Natural killer cell (primary cell): ENCODE measurements around the gene CYP27B1. TPM values are rescaled to one million over a fixed set of nuclear protein-coding genes. Genes with fewer than 3 reads are reported as not detected.

Experiments
- ATAC-seq, 3 donors: fragments of 150-1000 bp in 2 of 3; fragments of 200-7000 bp in 1 of 3; cut with Tn5 transposase; 1 replicate in 1 of 3; 2 replicates in 2 of 3; pipeline ENCODE4 v1.10.0; 2021; ENCODE audit warnings: mild to moderate bottlenecking in 2 of 3, moderate library complexity in 2 of 3
- DNase-seq, 2 donors: peaks; one replicate each; pipeline versions ENCODE4 v3.0.0 to v3.0.0-alpha.2; 2013 to 2021; ENCODE audit warnings: mixed read lengths in 1 of 2
- H3K27ac ChIP-seq: one replicate; pipeline ENCODE4 v1.5.1; 2013; ENCODE audit warnings: mild to moderate bottlenecking, low read length
- H3K27me3 ChIP-seq: one replicate; pipeline ENCODE4 v1.6.1; 2013; ENCODE audit warnings: low read length; ENCODE audit not compliant: control insufficient read depth, insufficient read depth
- H3K36me3 ChIP-seq: one replicate; pipeline ENCODE4 v1.6.1; 2013; ENCODE audit warnings: low read length; ENCODE audit not compliant: control insufficient read depth, insufficient read depth
- H3K4me1 ChIP-seq: one replicate; pipeline ENCODE4 v1.6.1; 2013; ENCODE audit warnings: low read length; ENCODE audit not compliant: control insufficient read depth, insufficient read depth
- H3K4me3 ChIP-seq: one replicate; pipeline ENCODE4 v1.5.1; 2013; ENCODE audit warnings: low read length
- H3K9me3 ChIP-seq: one replicate; pipeline ENCODE4 v1.6.1; 2013; ENCODE audit warnings: low read length; ENCODE audit not compliant: control insufficient read depth, insufficient read depth
- H3K27ac Mint-ChIP-seq, 2 donors: one replicate each; pipeline ENCODE4 v1.8.0; 2022; ENCODE audit warnings: mild to moderate bottlenecking in 2 of 2, mixed read lengths in 2 of 2, moderate library complexity in 1 of 2
- H3K27me3 Mint-ChIP-seq, 2 donors: one replicate each; pipeline ENCODE4 v1.8.0; 2022; ENCODE audit warnings: low read depth in 2 of 2, mixed read lengths in 2 of 2
- H3K36me3 Mint-ChIP-seq: one replicate; pipeline ENCODE4 v1.8.0; 2022; ENCODE audit warnings: mixed read lengths
- H3K4me1 Mint-ChIP-seq, 2 donors: one replicate each; pipeline ENCODE4 v1.8.0; 2022; ENCODE audit warnings: mixed read lengths in 2 of 2
- H3K4me3 Mint-ChIP-seq: one replicate; pipeline ENCODE4 v1.8.0; 2022; ENCODE audit warnings: mild to moderate bottlenecking, moderate library complexity, mixed read lengths
- H3K9me3 Mint-ChIP-seq, 2 donors: one replicate each; pipeline ENCODE4 v1.8.0; 2022; ENCODE audit warnings: mixed read lengths in 2 of 2
- WGBS: methylation state at CpG from one replicate; pipeline ENCODE4 v1.1.7; 2013; ENCODE audit warnings: missing lambda C conversion rate; ENCODE audit not compliant: insufficient coverage; 5-methylcytosine and 5-hydroxymethylcytosine counted together
- intact Hi-C: fragments of 100-400 bp; cut with micrococcal nuclease; formaldehyde crosslinking; loops from one replicate; pipeline ENCODE4 v1.14.2; 2022
- total RNA-seq, 4 donors: library from RNA; stranded (reverse); fragments of 120-200 nt in 1 of 4; gene quantifications; one replicate each; pipeline versions ENCODE4 v1.2.3 to v1.2.4, GENCODE V29; 2013 to 2022
- TF ChIP-seq, protein P1 (sequence below): fragments of 200-600 bp; IDR thresholded peaks from one replicate; pipeline ENCODE4 v1.8.0; 2022; ENCODE audit warnings: antibody characterized with exemption

The CYP27B1 gene
- total RNA-seq, 3 donors from 2014 or later (not counting 1 experiment from before 2014, with no cell fraction given), result 1.1 to 1.7 (median 1.6) TPM

DNA sequence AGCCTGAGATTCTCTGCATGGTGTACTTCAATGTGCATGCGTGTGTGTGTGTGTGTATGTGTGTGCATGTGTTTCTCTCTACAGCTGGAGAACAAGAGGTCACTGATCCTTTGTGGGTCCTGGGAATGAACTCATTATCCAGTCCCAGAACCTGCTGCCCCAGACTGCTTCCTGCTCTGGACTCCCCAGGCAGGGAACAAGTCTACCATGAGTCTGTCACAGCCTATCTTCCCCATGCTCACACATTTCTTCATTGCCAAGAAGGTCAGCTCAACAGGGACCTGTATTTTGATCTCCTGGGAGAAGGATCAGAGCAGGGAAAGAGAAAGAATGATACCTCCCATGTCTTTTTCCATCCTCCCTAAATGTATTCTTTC lies 25.5 kb downstream of the CYP27B1 start:
- no peaks in the 10 kb centered on the region for H3K27me3 ChIP-seq
- Mint-ChIP-seq H3K36me3 (no peaks in the 10 kb centered on the region), H3K27me3 (no peaks in the 10 kb centered on the region), H3K4me3 (peak overlapping the region; percentile 96), H3K4me1 (peaks cover 60 to 63% of the 10 kb centered on the region in 2 donors), H3K27ac (peak overlapping the region; percentile 93 to 96), H3K9me3 (no peaks in the 10 kb centered on the region)
- peak overlapping the region; percentile 62 for H3K4me3 ChIP-seq
- no peaks in the 10 kb centered on the region for H3K9me3 ChIP-seq
- 5% methylated on average over 1 of the region's 1 CpG for WGBS
- ATAC-seq, result no peak
- intact Hi-C loops, result loop anchor here (5.0 kb wide), 2 partner anchors 149 to 264 kb away; partner anchors contain the start of genes ARHGAP9 and PIP4K2C
- DNase-seq, result no peak
- TF ChIP-seq, protein P1, sequence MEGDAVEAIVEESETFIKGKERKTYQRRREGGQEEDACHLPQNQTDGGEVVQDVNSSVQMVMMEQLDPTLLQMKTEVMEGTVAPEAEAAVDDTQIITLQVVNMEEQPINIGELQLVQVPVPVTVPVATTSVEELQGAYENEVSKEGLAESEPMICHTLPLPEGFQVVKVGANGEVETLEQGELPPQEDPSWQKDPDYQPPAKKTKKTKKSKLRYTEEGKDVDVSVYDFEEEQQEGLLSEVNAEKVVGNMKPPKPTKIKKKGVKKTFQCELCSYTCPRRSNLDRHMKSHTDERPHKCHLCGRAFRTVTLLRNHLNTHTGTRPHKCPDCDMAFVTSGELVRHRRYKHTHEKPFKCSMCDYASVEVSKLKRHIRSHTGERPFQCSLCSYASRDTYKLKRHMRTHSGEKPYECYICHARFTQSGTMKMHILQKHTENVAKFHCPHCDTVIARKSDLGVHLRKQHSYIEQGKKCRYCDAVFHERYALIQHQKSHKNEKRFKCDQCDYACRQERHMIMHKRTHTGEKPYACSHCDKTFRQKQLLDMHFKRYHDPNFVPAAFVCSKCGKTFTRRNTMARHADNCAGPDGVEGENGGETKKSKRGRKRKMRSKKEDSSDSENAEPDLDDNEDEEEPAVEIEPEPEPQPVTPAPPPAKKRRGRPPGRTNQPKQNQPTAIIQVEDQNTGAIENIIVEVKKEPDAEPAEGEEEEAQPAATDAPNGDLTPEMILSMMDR, result no peak
- H3K4me1 ChIP-seq, result peaks cover 56% of the 10 kb centered on the region
- H3K36me3 ChIP-seq, result peaks cover 21% of the 10 kb centered on the region
- peak overlapping the region; percentile 89 for H3K27ac ChIP-seq

DNA sequence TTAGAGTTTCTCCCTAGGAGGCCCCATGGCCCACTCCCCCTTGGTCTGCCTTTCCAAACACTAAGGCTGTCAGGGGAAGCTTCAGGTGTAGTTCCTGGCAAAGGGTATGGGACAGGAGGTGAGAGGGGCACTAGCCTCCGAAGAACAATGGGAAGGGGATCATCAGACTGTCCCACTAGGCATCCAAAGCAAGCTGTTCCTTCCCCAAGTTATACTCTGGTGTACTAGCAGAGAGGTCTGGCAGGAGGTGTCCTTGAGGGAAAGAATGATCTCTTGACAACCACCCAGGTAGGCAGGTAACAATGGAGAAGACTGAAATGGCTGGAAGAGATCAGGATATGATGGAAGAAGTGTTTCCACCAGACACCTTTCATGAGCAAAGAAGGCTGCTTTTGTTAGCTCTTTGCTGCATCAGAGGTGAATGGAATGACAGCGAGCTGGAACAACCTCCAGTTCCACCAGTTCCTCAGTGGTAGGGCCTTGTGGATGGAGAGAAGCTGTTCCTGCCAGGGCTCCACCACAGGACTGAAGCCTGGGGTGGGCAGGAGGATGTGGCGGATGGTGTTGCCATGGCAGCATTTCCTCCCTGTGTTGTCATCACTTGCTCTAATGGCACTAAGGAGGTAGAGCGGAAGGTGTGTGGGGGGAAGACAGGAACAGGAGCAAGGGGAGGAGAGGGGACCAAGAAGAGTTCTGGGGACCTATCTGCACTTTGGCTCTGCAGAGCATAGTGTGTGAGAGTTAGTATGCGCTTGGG lies 26.0 kb downstream of the CYP27B1 start:
- H3K9me3 Mint-ChIP-seq, result no peaks in the 10 kb centered on the region
- peak; percentile 70 to 93 for DNase-seq
- H3K27me3 Mint-ChIP-seq, result no peaks in the 10 kb centered on the region
- peaks cover 54% of the 10 kb centered on the region for H3K4me1 ChIP-seq
- peak overlapping the region; percentile 96 for H3K4me3 Mint-ChIP-seq
- H3K4me1 Mint-ChIP-seq, result peaks cover 57 to 60% of the 10 kb centered on the region in 2 donors
- peak; percentile 42 to 69 (median 59) for ATAC-seq
- H3K36me3 Mint-ChIP-seq, result no peaks in the 10 kb centered on the region
- peak overlapping the region; percentile 89 for H3K27ac ChIP-seq
- WGBS, result 21% methylated on average over 5 of the region's 5 CpGs
- intact Hi-C loops, result loop anchor here (5.0 kb wide), 2 partner anchors 149 to 264 kb away; partner anchors contain the start of genes ARHGAP9 and PIP4K2C
- H3K4me3 ChIP-seq, result peak overlapping the region; percentile 62
- no peaks in the 10 kb centered on the region for H3K27me3 ChIP-seq
- H3K36me3 ChIP-seq, result peaks cover 23% of the 10 kb centered on the region
- peak overlapping the region; percentile 93 to 96 for H3K27ac Mint-ChIP-seq
- no peaks in the 10 kb centered on the region for H3K9me3 ChIP-seq
- TF ChIP-seq, protein P1, result no peak

DNA sequence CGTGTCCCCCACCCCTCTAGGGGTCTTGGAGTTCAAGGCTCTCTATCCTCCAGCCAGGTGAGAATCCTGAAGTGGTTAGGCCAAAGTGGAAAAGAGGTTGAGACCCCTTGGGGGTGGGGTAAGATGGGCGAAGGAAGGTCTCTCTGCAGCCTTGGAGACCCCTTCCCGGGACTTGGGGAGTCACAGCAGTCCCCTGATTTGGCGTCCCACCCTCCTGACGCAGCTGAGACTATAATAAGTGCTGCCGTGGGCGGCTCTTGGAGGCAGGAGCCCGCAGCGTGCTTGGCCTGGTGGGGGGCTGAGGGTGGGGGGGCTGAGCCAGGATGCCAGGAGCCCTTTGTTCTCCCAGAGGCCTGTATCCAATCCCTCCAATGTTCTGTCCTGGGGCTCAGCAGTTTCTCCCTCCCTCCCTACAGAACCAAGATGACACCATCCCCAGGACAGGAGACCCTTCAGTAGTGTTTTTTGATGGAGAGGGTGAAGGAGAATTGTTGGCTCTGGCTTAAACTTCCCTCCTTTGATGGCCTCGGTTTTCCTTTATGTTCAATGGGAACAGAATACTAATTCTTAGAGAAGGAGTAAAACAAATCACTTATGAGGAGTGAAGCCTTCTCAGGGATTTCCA lies 26.9 kb downstream of the CYP27B1 start:
- peak overlapping the region; percentile 93 to 96 for H3K27ac Mint-ChIP-seq
- intact Hi-C loops, result loop anchor here (5.0 kb wide), 2 partner anchors 148 to 263 kb away; partner anchors contain the start of genes ARHGAP9 and PIP4K2C
- Histone ChIP-seq H3K27ac (peak overlapping the region; percentile 89), H3K9me3 (no peaks in the 10 kb centered on the region), H3K27me3 (no peaks in the 10 kb centered on the region), H3K4me3 (peak overlapping the region; percentile 62), H3K4me1 (peaks cover 46% of the 10 kb centered on the region), H3K36me3 (peaks cover 27% of the 10 kb centered on the region)
- H3K4me1 Mint-ChIP-seq, result peaks cover 52 to 58% of the 10 kb centered on the region in 2 donors
- H3K9me3 Mint-ChIP-seq, result no peaks in the 10 kb centered on the region
- H3K36me3 Mint-ChIP-seq, result no peaks in the 10 kb centered on the region
- no peak for DNase-seq
- peak overlapping the region; percentile 79 for H3K4me3 Mint-ChIP-seq
- ATAC-seq, result no peak
- TF ChIP-seq, protein P1, result no peak
- no peaks in the 10 kb centered on the region for H3K27me3 Mint-ChIP-seq
- 83% methylated on average over 9 of the region's 10 CpGs for WGBS
